ENCODE data around the gene KLRF2. TPM values are rescaled to one million over a fixed set of nuclear protein-coding genes. Genes with fewer than 3 reads are reported as not detected.
"Not testable (repeated sequence)": the region's sequence is repeated elsewhere in the genome, so short reads cannot be mapped to it uniquely, and the experiment has no call there.

KLRF2 gene
- polyA plus RNA-seq, 3 donors from 2014 or later = 0.94 to 3.4 TPM; not detected in 1

- peaks cover 0 to 4% (median 3%) of the 10 kb centered on the region in 6 donors for H3K9me3 Mint-ChIP-seq
- H3K36me3 Mint-ChIP-seq = peaks cover 6 to 20% (median 13%) of the 10 kb centered on the region in 3 donors
- H3K27me3 Mint-ChIP-seq (ENCODE audit: low read depth in 3 of 3) = peaks cover 1 to 12% (median 5%) of the 10 kb centered on the region in 3 donors
- peak overlapping the region; percentile 97 to 100 (median 99) for H3K27ac Mint-ChIP-seq
- peak in 1 of 3 donors; percentile 18 for DNase-seq
- H3K4me3 Mint-ChIP-seq = peak overlapping the region; percentile 89 to 97 (median 93)
- peaks cover 14 to 36% of the 10 kb centered on the region in 2 donors for H3K4me1 Mint-ChIP-seq
These were observed 12.4 kb upstream of the KLRF2 start for GRCh38 chr12:9868951-9869306.

GRCh38 chr12:9869307-9870161 is 11.8 kb upstream of the KLRF2 start, which contains the start of gene CLEC2B:
TSS of gene CLEC2B (minus strand) at chr12:9869354.
- Mint-ChIP-seq H3K27me3 (ENCODE audit: low read depth in 3 of 3) (peaks cover 1 to 12% (median 5%) of the 10 kb centered on the region in 3 donors), H3K36me3 (peaks cover 0 to 14% (median 7%) of the 10 kb centered on the region in 3 donors), H3K9me3 (no peaks in the 10 kb centered on the region), H3K4me1 (peaks cover 14 to 31% of the 10 kb centered on the region in 2 donors), H3K27ac (peak within 1 kb of the TSS; percentile 97 to 100 (median 99)), H3K4me3 (peak within 1 kb of the TSS; percentile 89 to 97 (median 93))
- peak; percentile 70 to 77 (median 75) for DNase-seq

GRCh38 chr12:9870286-9870866 is 10.9 kb upstream of the KLRF2 start:
- H3K9me3 Mint-ChIP-seq = peaks cover 0 to 1% (median 0%) of the 10 kb centered on the region in 6 donors
- H3K4me1 Mint-ChIP-seq = peaks cover 14 to 22% of the 10 kb centered on the region in 2 donors
- peaks cover 1 to 12% (median 5%) of the 10 kb centered on the region in 3 donors for H3K27me3 Mint-ChIP-seq (ENCODE audit: low read depth in 3 of 3)
- peak in 1 of 3 donors; percentile 18 for DNase-seq
- peaks cover 0 to 12% (median 5%) of the 10 kb centered on the region in 3 donors for H3K36me3 Mint-ChIP-seq
- peak overlapping the region; percentile 89 to 97 (median 93) for H3K4me3 Mint-ChIP-seq
- H3K27ac Mint-ChIP-seq = peak overlapping the region; percentile 97 to 100 (median 99)

- Mint-ChIP-seq H3K27me3 (ENCODE audit: low read depth in 3 of 3) (peaks cover 1 to 12% (median 5%) of the 10 kb centered on the region in 3 donors), H3K36me3 (peaks cover 0 to 4% (median 4%) of the 10 kb centered on the region in 3 donors), H3K9me3 (peaks cover 0 to 2% (median 0%) of the 10 kb centered on the region in 6 donors), H3K4me1 (peaks cover 14 to 15% of the 10 kb centered on the region in 2 donors), H3K4me3 (no peak overlapping the region), H3K27ac (peak overlapping the region in 2 of 6 donors; percentile 5 to 22)
- no peak for DNase-seq
These were observed 9.1 kb upstream of the KLRF2 start for GRCh38 chr12:9872162-9872561.

GRCh38 chr12:9872742-9873141 is 8.5 kb upstream of the KLRF2 start:
- no peak for DNase-seq
- Mint-ChIP-seq H3K27ac (peak overlapping the region in 2 of 6 donors; percentile 42 to 61), H3K36me3 (no peaks in the 10 kb centered on the region), H3K27me3 (ENCODE audit: low read depth in 3 of 3) (peaks cover 1 to 12% (median 5%) of the 10 kb centered on the region in 3 donors), H3K4me1 (peaks cover 14 to 15% of the 10 kb centered on the region in 2 donors), H3K4me3 (no peak overlapping the region), H3K9me3 (peaks cover 0 to 2% (median 0%) of the 10 kb centered on the region in 6 donors)

GRCh38 chr12:9876120-9876519 is 5.2 kb upstream of the KLRF2 start:
- not testable (repeated sequence) for H3K9me3 Mint-ChIP-seq; H3K27ac Mint-ChIP-seq; H3K36me3 Mint-ChIP-seq; H3K4me3 Mint-ChIP-seq; H3K27me3 Mint-ChIP-seq (ENCODE audit: low read depth in 3 of 3); DNase-seq; H3K4me1 Mint-ChIP-seq

GRCh38 chr12:9880532-9881078 is 684 bp upstream of the KLRF2 start:
- peaks cover 0 to 1% of the 10 kb centered on the region in 2 donors for H3K4me1 Mint-ChIP-seq
- H3K4me3 Mint-ChIP-seq = no peak overlapping the region
- no peaks in the 10 kb centered on the region for H3K27me3 Mint-ChIP-seq (ENCODE audit: low read depth in 3 of 3)
- H3K27ac Mint-ChIP-seq = no peak overlapping the region
- no peak for DNase-seq
- no peaks in the 10 kb centered on the region for H3K9me3 Mint-ChIP-seq
- H3K36me3 Mint-ChIP-seq = no peaks in the 10 kb centered on the region

GRCh38 chr12:9881988-9882387 is 699 bp downstream of the KLRF2 start:
- no peaks in the 10 kb centered on the region for H3K9me3 Mint-ChIP-seq
- no peak overlapping the region for H3K27ac Mint-ChIP-seq
- no peaks in the 10 kb centered on the region for H3K27me3 Mint-ChIP-seq (ENCODE audit: low read depth in 3 of 3)
- peaks cover 1 to 2% of the 10 kb centered on the region in 2 donors for H3K4me1 Mint-ChIP-seq
- peaks cover 0 to 8% (median 0%) of the 10 kb centered on the region in 3 donors for H3K36me3 Mint-ChIP-seq
- H3K4me3 Mint-ChIP-seq = no peak overlapping the region
- no peak for DNase-seq

- H3K4me1 Mint-ChIP-seq = peaks cover 1 to 6% of the 10 kb centered on the region in 2 donors
- H3K36me3 Mint-ChIP-seq = peaks cover 0 to 10% (median 0%) of the 10 kb centered on the region in 3 donors
- H3K27ac Mint-ChIP-seq = no peak overlapping the region
- DNase-seq = no peak
- no peaks in the 10 kb centered on the region for H3K27me3 Mint-ChIP-seq (ENCODE audit: low read depth in 3 of 3)
- no peaks in the 10 kb centered on the region for H3K9me3 Mint-ChIP-seq
- H3K4me3 Mint-ChIP-seq = no peak overlapping the region
These were observed 1.9 kb downstream of the KLRF2 start for GRCh38 chr12:9883175-9883574.

- Mint-ChIP-seq H3K36me3 (peaks cover 0 to 10% (median 3%) of the 10 kb centered on the region in 3 donors), H3K27ac (peak overlapping the region in 5 of 6 donors; percentile 12 to 56 (median 47)), H3K27me3 (ENCODE audit: low read depth in 3 of 3) (no peaks in the 10 kb centered on the region), H3K4me1 (peaks cover 11 to 21% of the 10 kb centered on the region in 2 donors), H3K4me3 (peak overlapping the region in 2 of 5 donors; percentile 10 to 58), H3K9me3 (no peaks in the 10 kb centered on the region)
- no peak for DNase-seq
These were observed 7.5 kb downstream of the KLRF2 start for GRCh38 chr12:9888665-9889273.

- Mint-ChIP-seq H3K4me3 (no peak overlapping the region), H3K27ac (no peak overlapping the region), H3K36me3 (peaks cover 0 to 3% (median 0%) of the 10 kb centered on the region in 3 donors), H3K4me1 (no peaks in the 10 kb centered on the region), H3K9me3 (no peaks in the 10 kb centered on the region), H3K27me3 (ENCODE audit: low read depth in 3 of 3) (peaks cover 2 to 6% (median 4%) of the 10 kb centered on the region in 3 donors)
- no peak for DNase-seq
These were observed 14.1 kb downstream of the KLRF2 start for GRCh38 chr12:9895215-9895971.

- no peak for DNase-seq
- H3K27me3 Mint-ChIP-seq (ENCODE audit: low read depth in 3 of 3) = peaks cover 2 to 6% (median 6%) of the 10 kb centered on the region in 3 donors
- H3K4me3 Mint-ChIP-seq = no peak overlapping the region
- H3K27ac Mint-ChIP-seq = no peak overlapping the region
- H3K36me3 Mint-ChIP-seq = peaks cover 0 to under 1% (median 0%) of the 10 kb centered on the region in 3 donors
- H3K9me3 Mint-ChIP-seq = peaks cover 0 to 6% (median 5%) of the 10 kb centered on the region in 6 donors
- H3K4me1 Mint-ChIP-seq = no peaks in the 10 kb centered on the region
These were observed 16.2 kb downstream of the KLRF2 start for GRCh38 chr12:9897535-9897934.

- peaks cover 0 to 7% (median 0%) of the 10 kb centered on the region in 3 donors for H3K36me3 Mint-ChIP-seq
- H3K27ac Mint-ChIP-seq = no peak overlapping the region
- H3K4me1 Mint-ChIP-seq = no peaks in the 10 kb centered on the region
- DNase-seq = no peak
- peaks cover 4 to 17% (median 13%) of the 10 kb centered on the region in 6 donors for H3K9me3 Mint-ChIP-seq
- no peak overlapping the region for H3K4me3 Mint-ChIP-seq
- peaks cover 0 to 6% (median 6%) of the 10 kb centered on the region in 3 donors for H3K27me3 Mint-ChIP-seq (ENCODE audit: low read depth in 3 of 3)
These were observed 17.9 kb downstream of the KLRF2 start for GRCh38 chr12:9899209-9899608.

Measured in immature natural killer cell (primary cell).